Hepatocyte (in vitro differentiated cells): Measurements from ENCODE around the gene DCAF5. TPM values are rescaled to one million over a fixed set of nuclear protein-coding genes. Genes with fewer than 3 reads are reported as not detected.

ENCODE experiments used
- DNase-seq: peaks from one replicate; pipeline ENCODE4 v3.0.0-alpha.2; 2016; ENCODE audit warnings: low spot score
- H2AFZ ChIP-seq: fragments of 200-600 bp; sonication (generic); 2 replicates; pipeline ENCODE4 v1.6.0; 2016; ENCODE audit warnings: antibody characterized with exemption, mild to moderate bottlenecking
- H3K27ac ChIP-seq: fragments of 200-600 bp; sonication (generic); 2 replicates; pipeline ENCODE4 v1.5.1; 2016; ENCODE audit warnings: mild to moderate bottlenecking
- H3K27me3 ChIP-seq: fragments of 200-600 bp; sonication (generic); 2 replicates; pipeline ENCODE4 v1.6.1; 2016
- H3K36me3 ChIP-seq: fragments of 200-600 bp; sonication (generic); replicated peaks from 2 replicates; pipeline ENCODE4 v1.5.1; 2016; ENCODE audit warnings: low read depth; ENCODE audit not compliant: insufficient read depth
- H3K4me1 ChIP-seq: fragments of 200-600 bp; sonication (generic); 2 replicates; pipeline ENCODE4 v1.5.1; 2016; ENCODE audit warnings: mild to moderate bottlenecking, moderate library complexity; ENCODE audit not compliant: insufficient read depth
- H3K4me2 ChIP-seq: fragments of 200-600 bp; sonication (generic); 2 replicates; pipeline ENCODE4 v1.6.0; 2016
- H3K4me3 ChIP-seq: fragments of 200-600 bp; sonication (generic); 2 replicates; pipeline ENCODE4 v1.5.1; 2016; ENCODE audit warnings: mild to moderate bottlenecking
- H3K79me2 ChIP-seq: fragments of 200-600 bp; sonication (generic); 2 replicates; pipeline ENCODE4 v1.6.0; 2017; ENCODE audit warnings: mild to moderate bottlenecking
- H3K9me2 ChIP-seq: fragments of 200-600 bp; sonication (generic); replicated peaks from 2 replicates; pipeline ENCODE4 v1.6.0; 2017; ENCODE audit warnings: mild to moderate bottlenecking; ENCODE audit not compliant: insufficient read depth
- H3K9me3 ChIP-seq: fragments of 200-600 bp; sonication (generic); 2 replicates; pipeline ENCODE4 v1.5.1; 2016; ENCODE audit warnings: low read depth, mild to moderate bottlenecking
- H4K20me1 ChIP-seq: fragments of 200-600 bp; sonication (generic); 2 replicates; pipeline ENCODE4 v1.6.0; 2016; ENCODE audit warnings: mild to moderate bottlenecking; ENCODE audit not compliant: insufficient read depth, poor library complexity, severe bottlenecking
- CTCF ChIP-seq: fragments of 200-600 bp; sonication (generic); IDR thresholded peaks from 2 replicates; pipeline ENCODE4 v1.5.1; 2016; ENCODE audit warnings: antibody characterized with exemption, mild to moderate bottlenecking; ENCODE audit not compliant: poor library complexity
- EZH2 ChIP-seq: fragments of 200-600 bp; sonication (generic); IDR thresholded peaks from 2 replicates; pipeline ENCODE4 v1.6.1; 2016; ENCODE audit warnings: antibody characterized with exemption, mild to moderate bottlenecking, borderline replicate concordance
- EZH2phosphoT487 ChIP-seq: fragments of 200-600 bp; sonication (generic); IDR thresholded peaks from one replicate; pipeline ENCODE4 v1.6.1; 2018; ENCODE audit warnings: antibody characterized with exemption, mild to moderate bottlenecking, low read depth, moderate library complexity; ENCODE audit not compliant: unreplicated experiment, severe bottlenecking
- WGBS: methylation state at CpG from one replicate; pipeline ENCODE4 v1.1.6; 2016; ENCODE audit warnings: low lambda C conversion rate; ENCODE audit errors: missing lambda C conversion rate; 5-methylcytosine and 5-hydroxymethylcytosine counted together
- polyA plus RNA-seq: library from polyadenylated mRNA; unstranded; fragments of >200 nt; fragmentation: Nextera tagmentation; extraction: Ambion mirVana; gene quantifications from 2 replicates; pipeline ENCODE4 v1.2.1, GENCODE V29; 2016
- total RNA-seq: library from RNA; depleted of rRNA; stranded (reverse); fragments of >200 nt; gene quantifications from 2 replicates; pipeline ENCODE4 v1.2.3, GENCODE V29; 2014

DCAF5 gene
- total and polyA plus RNA-seq, 2 experiments from 2014 or later: 34.4 to 47.6 TPM

- H2AFZ ChIP-seq: no peak overlapping the region
- H3K4me1 ChIP-seq: peaks cover 39% of the 10 kb centered on the region
- no peak overlapping the region for H3K4me3 ChIP-seq
- no peaks in the 10 kb centered on the region for H3K9me3 ChIP-seq
- H4K20me1 ChIP-seq: no peaks in the 10 kb centered on the region
- H3K27ac ChIP-seq: peak overlapping the region; percentile 27
- no peaks in the 10 kb centered on the region for H3K79me2 ChIP-seq
- H3K36me3 ChIP-seq: no peaks in the 10 kb centered on the region
- TF ChIP-seq CTCF (no peak), EZH2phosphoT487 (no peak)
- H3K4me2 ChIP-seq: peak overlapping the region; percentile 64
- DNase-seq: no peak
- 83% methylated on average over 8 of the region's 8 CpGs for WGBS
- H3K27me3 ChIP-seq: no peaks in the 10 kb centered on the region
- H3K9me2 ChIP-seq: no peaks in the 10 kb centered on the region
Observed at GRCh38 chr14:69043596-69044260, 109.2 kb downstream of the DCAF5 start.

GRCh38 chr14:69042787-69043444 is 110.0 kb downstream of the DCAF5 start:
- Histone ChIP-seq H3K4me1 (peaks cover 45% of the 10 kb centered on the region), H3K9me2 (no peaks in the 10 kb centered on the region), H3K4me2 (peak overlapping the region; percentile 64)

GRCh38 chr14:69042299-69042698 is 110.6 kb downstream of the DCAF5 start:
- H3K27ac ChIP-seq: no peak overlapping the region
- 56% methylated on average over 3 of the region's 3 CpGs for WGBS
- H3K4me1 ChIP-seq: peaks cover 47% of the 10 kb centered on the region

More at GRCh38 chr14:69042787-69043444, 110.0 kb downstream of the DCAF5 start:
- no peak for TF ChIP-seq EZH2
- TF ChIP-seq EZH2phosphoT487: no peak
- TF ChIP-seq CTCF: no peak
- H3K27ac ChIP-seq: peak overlapping the region; percentile 27
- H3K79me2 ChIP-seq: no peaks in the 10 kb centered on the region
- H3K27me3 ChIP-seq: no peaks in the 10 kb centered on the region
- no peaks in the 10 kb centered on the region for H4K20me1 ChIP-seq
- no peak overlapping the region for H2AFZ ChIP-seq
- H3K36me3 ChIP-seq: no peaks in the 10 kb centered on the region
- no peak for DNase-seq
- 59% methylated on average over 10 of the region's 10 CpGs for whole genome bisulfite sequencing
- H3K4me3 ChIP-seq: no peak overlapping the region
- H3K9me3 ChIP-seq: no peaks in the 10 kb centered on the region

More at GRCh38 chr14:69042299-69042698, 110.6 kb downstream of the DCAF5 start:
- H2AFZ ChIP-seq: no peak overlapping the region
- H3K4me3 ChIP-seq: no peak overlapping the region
- H3K4me2 ChIP-seq: peak overlapping the region; percentile 64
- H3K27me3 ChIP-seq: no peaks in the 10 kb centered on the region
- H3K9me3 ChIP-seq: no peaks in the 10 kb centered on the region
- TF ChIP-seq EZH2phosphoT487 (no peak), EZH2 (no peak), CTCF (no peak)
- no peaks in the 10 kb centered on the region for H4K20me1 ChIP-seq
- no peak for DNase-seq
- H3K36me3 ChIP-seq: no peaks in the 10 kb centered on the region
- no peaks in the 10 kb centered on the region for H3K79me2 ChIP-seq
- no peaks in the 10 kb centered on the region for H3K9me2 ChIP-seq
